Neural cell (in vitro differentiated cells): ENCODE measurements around the gene PSMB7. TPM values are rescaled to one million over a fixed set of nuclear protein-coding genes. Genes with fewer than 3 reads are reported as not detected.

Experiments used
- H2AFZ ChIP-seq: fragments of 200-600, 300-800 bp; sonication (generic), shearing (Covaris generic); 2 replicates; pipeline ENCODE4 v1.6.0; 2014; ENCODE audit warnings: low read depth, mild to moderate bottlenecking, antibody characterized with exemption, low read length, moderate library complexity
- H3F3A ChIP-seq: fragments of 200-600 bp; shearing (Covaris generic); 2 replicates; pipeline ENCODE4 v1.6.1; 2016; ENCODE audit warnings: mild to moderate bottlenecking, moderate library complexity, mixed read lengths, antibody characterized with exemption, low read length; ENCODE audit not compliant: insufficient read depth, poor library complexity, severe bottlenecking
- H3K27ac ChIP-seq: fragments of 200-600, 300-800 bp; sonication (generic), shearing (Covaris generic); 2 replicates; pipeline ENCODE4 v1.5.1; 2014; ENCODE audit warnings: mild to moderate bottlenecking, low read length, moderate library complexity
- H3K27me3 ChIP-seq: fragments of 300-800, 200-600 bp; sonication (generic), shearing (Covaris generic); 2 replicates; pipeline ENCODE4 v1.6.0; 2014; ENCODE audit warnings: mild to moderate bottlenecking, low read depth, low read length, moderate library complexity; ENCODE audit not compliant: insufficient read depth
- H3K36me3 ChIP-seq: fragments of 300-800, 200-600 bp; sonication (generic), shearing (Covaris generic); 2 replicates; pipeline ENCODE4 v1.5.1; 2014; ENCODE audit warnings: mild to moderate bottlenecking, antibody characterized with exemption, low read length, moderate library complexity; ENCODE audit not compliant: insufficient read depth
- H3K4me2 ChIP-seq: fragments of 300-800, 200-600 bp; sonication (generic), shearing (Covaris generic); 2 replicates; pipeline ENCODE4 v1.6.0; 2014; ENCODE audit warnings: mild to moderate bottlenecking, low read length
- H3K4me3 ChIP-seq: fragments of 300-800, 200-600 bp; sonication (generic), shearing (Covaris generic); 2 replicates; pipeline ENCODE4 v1.5.1; 2014; ENCODE audit warnings: mild to moderate bottlenecking, low read length, moderate library complexity
- H3K79me2 ChIP-seq: fragments of 200-600 bp; shearing (Covaris generic); replicated peaks from 2 replicates; pipeline ENCODE4 v1.6.0; 2014; ENCODE audit warnings: mild to moderate bottlenecking, low read length, moderate library complexity; ENCODE audit not compliant: insufficient read depth
- H3K9ac ChIP-seq: fragments of 300-800, 200-600 bp; sonication (generic), shearing (Covaris generic); 2 replicates; pipeline ENCODE4 v1.6.1; 2016; ENCODE audit warnings: mild to moderate bottlenecking, low read length, mixed read lengths
- H3K9me2 ChIP-seq: fragments of 200-600 bp; shearing (Covaris generic); 2 replicates; pipeline ENCODE4 v1.6.1; 2016; ENCODE audit warnings: mild to moderate bottlenecking, low read length, mixed read lengths; ENCODE audit not compliant: insufficient read depth
- H3K9me3 ChIP-seq: fragments of 200-600, 300-800 bp; sonication (generic), shearing (Covaris generic); 2 replicates; pipeline ENCODE4 v1.6.1; 2016; ENCODE audit warnings: mild to moderate bottlenecking, mixed run types, low read length, moderate library complexity, mixed read lengths
- H4K20me1 ChIP-seq: fragments of 200-600 bp; shearing (Covaris generic); 2 replicates; pipeline ENCODE4 v1.6.1; 2016; ENCODE audit warnings: mild to moderate bottlenecking, mixed run types; ENCODE audit not compliant: insufficient read depth
- CTCF ChIP-seq: fragments of 450-650 bp; IDR thresholded peaks from 2 replicates; pipeline ENCODE4 v1.5.1; 2014; ENCODE audit warnings: antibody characterized with exemption, mild to moderate bottlenecking, moderate library complexity; ENCODE audit not compliant: poor library complexity, severe bottlenecking
- EP300 ChIP-seq: fragments of 450-650 bp; conservative IDR thresholded peaks from 2 replicates; pipeline ENCODE4 v1.6.1; 2014; ENCODE audit warnings: antibody characterized with exemption, mild to moderate bottlenecking, moderate library complexity; ENCODE audit not compliant: poor library complexity, severe bottlenecking
- EZH2 ChIP-seq: fragments of 200-600, 300-800 bp; shearing (Covaris generic), sonication (generic); IDR thresholded peaks from 2 replicates; pipeline ENCODE4 v1.6.1; 2014; ENCODE audit warnings: antibody characterized with exemption, low read length, borderline replicate concordance, mild to moderate bottlenecking; ENCODE audit not compliant: insufficient read depth, poor library complexity, severe bottlenecking
- MXI1 ChIP-seq: fragments of 450-650 bp; conservative IDR thresholded peaks from 2 replicates; pipeline ENCODE4 v1.6.1; 2014; ENCODE audit warnings: antibody characterized with exemption, mild to moderate bottlenecking; ENCODE audit not compliant: poor library complexity, severe bottlenecking
- POLR2AphosphoS5 ChIP-seq: IDR thresholded peaks from 2 replicates; pipeline ENCODE4 v1.6.1; 2012
- RAD21 ChIP-seq: fragments of 450-650 bp; conservative IDR thresholded peaks from 2 replicates; pipeline ENCODE4 v1.6.1; 2014; ENCODE audit warnings: antibody characterized with exemption, mild to moderate bottlenecking, moderate library complexity
- REST ChIP-seq: IDR thresholded peaks from 2 replicates; pipeline ENCODE4 v1.6.1; 2012; ENCODE audit warnings: borderline replicate concordance
- SMC3 ChIP-seq: fragments of 450-650 bp; conservative IDR thresholded peaks from 2 replicates; pipeline ENCODE4 v1.6.1; 2014; ENCODE audit warnings: antibody characterized with exemption, mild to moderate bottlenecking, moderate library complexity; ENCODE audit not compliant: poor library complexity
- TAF1 ChIP-seq: IDR thresholded peaks from 2 replicates; pipeline ENCODE4 v1.6.1; 2012; ENCODE audit warnings: low read depth
- polyA plus RNA-seq: library from polyadenylated mRNA; depleted of rRNA; stranded (reverse); fragments of >200 nt; gene quantifications from 2 replicates; pipeline ENCODE4 v1.2.3, GENCODE V29; 2014

PSMB7 gene
- polyA plus RNA-seq, 1 donor from 2014 or later: 363 TPM

- Histone ChIP-seq H3K9me3 (no peaks in the 10 kb centered on the region), H3K4me3 (no peak overlapping the region), H4K20me1 (no peaks in the 10 kb centered on the region), H2AFZ (no peak overlapping the region), H3K9me2 (no peaks in the 10 kb centered on the region), H3K36me3 (no peaks in the 10 kb centered on the region), H3K4me2 (no peak overlapping the region), H3K27ac (no peak overlapping the region), H3K27me3 (no peaks in the 10 kb centered on the region), H3K9ac (no peak overlapping the region), H3F3A (no peaks in the 10 kb centered on the region), H3K79me2 (no peaks in the 10 kb centered on the region)
- TF ChIP-seq RAD21: no peak
- no peak for TF ChIP-seq MXI1
- TF ChIP-seq EP300: no peak
- TF ChIP-seq TAF1: no peak
- no peak for TF ChIP-seq SMC3
These were observed 66.4 kb downstream of the PSMB7 start for GRCh38 chr9:124348831-124349230.

- no peaks in the 10 kb centered on the region for H4K20me1 ChIP-seq
- no peak overlapping the region for H3K9ac ChIP-seq
- no peaks in the 10 kb centered on the region for H3K27me3 ChIP-seq
- H3K36me3 ChIP-seq: no peaks in the 10 kb centered on the region
- TF ChIP-seq TAF1 (no peak), RAD21 (no peak), MXI1 (no peak), SMC3 (no peak), REST (no peak), EP300 (no peak), EZH2 (no peak), CTCF (no peak), POLR2AphosphoS5 (no peak)
- no peak overlapping the region for H3K27ac ChIP-seq
- no peak overlapping the region for H3K4me2 ChIP-seq
- no peaks in the 10 kb centered on the region for H3K9me3 ChIP-seq
- no peak overlapping the region for H2AFZ ChIP-seq
- no peaks in the 10 kb centered on the region for H3K79me2 ChIP-seq
- H3K9me2 ChIP-seq: no peaks in the 10 kb centered on the region
- no peak overlapping the region for H3K4me3 ChIP-seq
- H3F3A ChIP-seq: no peaks in the 10 kb centered on the region
These were observed 66.9 kb downstream of the PSMB7 start for GRCh38 chr9:124348363-124348762.

GRCh38 chr9:124347968-124348358 is 67.3 kb downstream of the PSMB7 start:
- no peaks in the 10 kb centered on the region for H3F3A ChIP-seq
- H3K79me2 ChIP-seq: no peaks in the 10 kb centered on the region
- no peak overlapping the region for H3K27ac ChIP-seq
- H3K9me2 ChIP-seq: no peaks in the 10 kb centered on the region
- no peaks in the 10 kb centered on the region for H3K36me3 ChIP-seq
- H3K9ac ChIP-seq: no peak overlapping the region
- H4K20me1 ChIP-seq: no peaks in the 10 kb centered on the region
- H3K27me3 ChIP-seq: no peaks in the 10 kb centered on the region
- H2AFZ ChIP-seq: no peak overlapping the region
- H3K4me3 ChIP-seq: no peak overlapping the region
- TF ChIP-seq POLR2AphosphoS5: no peak
- TF ChIP-seq CTCF: no peak
- H3K4me2 ChIP-seq: no peak overlapping the region
- H3K9me3 ChIP-seq: no peaks in the 10 kb centered on the region
